DND-41 (cell line): ENCODE measurements around the gene NFAM1.

Experiments used
- ATAC-seq: fragments of 200-7000 bp; cut with Tn5 transposase; 3 replicates; pipeline ENCODE4 v1.9.1; 2021; ENCODE audit warnings: low read depth; ENCODE audit not compliant: insufficient read depth
- DNase-seq: peaks from one replicate; pipeline ENCODE4 v3.0.0-alpha.2; 2020
- H2AFZ ChIP-seq: 2 replicates; pipeline ENCODE4 v1.6.0; 2012; ENCODE audit warnings: low read depth, low read length
- H3K27ac ChIP-seq: 2 replicates; pipeline ENCODE4 v1.5.1; 2012; ENCODE audit warnings: low read length, inconsistent platforms
- H3K27me3 ChIP-seq: fragments of 200-600 bp; sonication (generic); 2 replicates; pipeline ENCODE4 v1.6.0; 2012; ENCODE audit warnings: low read length, mild to moderate bottlenecking, inconsistent platforms; ENCODE audit not compliant: insufficient read depth, poor library complexity
- H3K36me3 ChIP-seq: 2 replicates; pipeline ENCODE4 v1.5.1; 2012; ENCODE audit warnings: low read length, inconsistent platforms; ENCODE audit not compliant: insufficient read depth
- H3K4me1 ChIP-seq: 2 replicates; pipeline ENCODE4 v1.5.1; 2012; ENCODE audit warnings: mild to moderate bottlenecking, low read length; ENCODE audit not compliant: insufficient read depth
- H3K4me2 ChIP-seq: 2 replicates; pipeline ENCODE4 v1.6.0; 2012; ENCODE audit warnings: mild to moderate bottlenecking, moderate library complexity, low read length, inconsistent platforms; ENCODE audit not compliant: insufficient read depth
- H3K4me3 ChIP-seq, 2 experiments: fragments of 200-600 bp in 1 of 2; shearing (Covaris generic) in 1 of 2; 2 replicates each; pipeline ENCODE4 v1.5.1; 2012 to 2016; ENCODE audit warnings: inconsistent platforms in 2 of 2, low read length in 2 of 2, mild to moderate bottlenecking in 2 of 2, low read depth in 1 of 2, moderate library complexity in 1 of 2
- H3K79me2 ChIP-seq: 2 replicates; pipeline ENCODE4 v1.6.0; 2012; ENCODE audit warnings: low read length, inconsistent platforms; ENCODE audit not compliant: insufficient read depth
- H3K9ac ChIP-seq: 2 replicates; pipeline ENCODE4 v1.6.0; 2012; ENCODE audit warnings: low read depth, mild to moderate bottlenecking, inconsistent platforms, low read length, moderate library complexity
- H3K9me3 ChIP-seq: 2 replicates; pipeline ENCODE4 v1.5.1; 2012; ENCODE audit warnings: low read length, moderate library complexity, mild to moderate bottlenecking, inconsistent platforms; ENCODE audit not compliant: insufficient read depth, severe bottlenecking
- H4K20me1 ChIP-seq: 2 replicates; pipeline ENCODE4 v1.6.0; 2012; ENCODE audit warnings: low read length; ENCODE audit not compliant: insufficient read depth
- CTCF ChIP-seq: IDR thresholded peaks from 2 replicates; pipeline ENCODE4 v1.5.1; 2012; ENCODE audit warnings: borderline replicate concordance, low read length, moderate library complexity, mild to moderate bottlenecking; ENCODE audit not compliant: poor library complexity, severe bottlenecking; ENCODE audit errors: extremely low read depth
- EZH2 ChIP-seq: IDR thresholded peaks from 3 replicates; pipeline ENCODE4 v1.6.1; 2012; ENCODE audit warnings: borderline replicate concordance, low read depth, mild to moderate bottlenecking, moderate library complexity, low read length, inconsistent platforms; ENCODE audit not compliant: severe bottlenecking

The NFAM1 gene

GRCh38 chr22:42335839-42336378 lies 96.3 kb downstream of the NFAM1 start:
- TF ChIP-seq CTCF (no peak), EZH2 (no peak)
- Histone ChIP-seq H3K27me3 (no peaks in the 10 kb centered on the region), H3K27ac (no peak overlapping the region), H3K9ac (no peak overlapping the region), H4K20me1 (peaks cover 88% of the 10 kb centered on the region), H3K4me2 (no peak overlapping the region), H3K4me3 (no peak overlapping the region), H2AFZ (no peak overlapping the region), H3K4me1 (no peaks in the 10 kb centered on the region), H3K36me3 (no peaks in the 10 kb centered on the region), H3K9me3 (no peaks in the 10 kb centered on the region), H3K79me2 (peaks cover 78% of the 10 kb centered on the region)
- DNase-seq = no peak
- no peak for ATAC-seq

GRCh38 chr22:42334875-42335512 lies 97.2 kb downstream of the NFAM1 start:
- Histone ChIP-seq H3K4me3 (no peak overlapping the region), H3K79me2 (peaks cover 72% of the 10 kb centered on the region), H3K27me3 (no peaks in the 10 kb centered on the region), H2AFZ (no peak overlapping the region), H3K4me1 (no peaks in the 10 kb centered on the region), H3K9ac (no peak overlapping the region), H3K9me3 (no peaks in the 10 kb centered on the region), H3K36me3 (no peaks in the 10 kb centered on the region), H4K20me1 (peaks cover 92% of the 10 kb centered on the region), H3K4me2 (no peak overlapping the region), H3K27ac (no peak overlapping the region)
- no peak for DNase-seq
- ATAC-seq = no peak
- TF ChIP-seq EZH2 = no peak
- no peak for TF ChIP-seq CTCF

GRCh38 chr22:42333544-42333943 lies 98.7 kb downstream of the NFAM1 start:
- H2AFZ ChIP-seq = no peak overlapping the region
- H3K79me2 ChIP-seq = peaks cover 69% of the 10 kb centered on the region
- no peak overlapping the region for H3K4me3 ChIP-seq
- no peak for DNase-seq
- H3K4me2 ChIP-seq = no peak overlapping the region
- H3K27ac ChIP-seq = no peak overlapping the region
- no peaks in the 10 kb centered on the region for H3K27me3 ChIP-seq
- no peaks in the 10 kb centered on the region for H3K9me3 ChIP-seq
- no peaks in the 10 kb centered on the region for H3K36me3 ChIP-seq
- TF ChIP-seq CTCF (no peak), EZH2 (no peak)
- ATAC-seq = no peak
- H3K9ac ChIP-seq = no peak overlapping the region
- H4K20me1 ChIP-seq = peaks cover 93% of the 10 kb centered on the region
- H3K4me1 ChIP-seq = no peaks in the 10 kb centered on the region

GRCh38 chr22:42332089-42332488 lies 100.1 kb downstream of the NFAM1 start:
- no peak for ATAC-seq

More at GRCh38 chr22:42332089-42332488, 100.1 kb downstream of the NFAM1 start:
- Histone ChIP-seq H3K79me2 (peaks cover 65% of the 10 kb centered on the region), H4K20me1 (peaks cover 99% of the 10 kb centered on the region), H3K9ac (no peak overlapping the region), H3K4me1 (no peaks in the 10 kb centered on the region), H3K4me2 (no peak overlapping the region), H2AFZ (no peak overlapping the region), H3K27ac (no peak overlapping the region), H3K9me3 (no peaks in the 10 kb centered on the region), H3K36me3 (no peaks in the 10 kb centered on the region), H3K27me3 (no peaks in the 10 kb centered on the region), H3K4me3 (no peak overlapping the region)
- no peak for DNase-seq
- TF ChIP-seq EZH2 (no peak), CTCF (no peak)
